AG04450 (cell line): ENCODE measurements around the gene VSIG2. TPM values are rescaled to one million over a fixed set of nuclear protein-coding genes. Genes with fewer than 3 reads are reported as not detected.

Experiments used
- CTCF ChIA-PET: fragments of 300-600, 350-600 bp; formaldehyde crosslinking; extraction: SDS; loops from one replicate; lab custom pipeline; 2022; ENCODE audit warnings: antibody characterized with exemption, inconsistent platforms; lab: Charles Lee
- POLR2A ChIA-PET: fragments of 350-600 bp; formaldehyde crosslinking; extraction: SDS; loops from one replicate; lab custom pipeline; 2021; ENCODE audit warnings: antibody characterized with exemption, inconsistent platforms; lab: Yijun Ruan, JAX
- DNase-seq: peaks from one replicate; pipeline ENCODE4 v3.0.0-alpha.2; 2011; ENCODE audit warnings: low read depth, low spot score
- H3K27ac ChIP-seq: one replicate; pipeline ENCODE4 v1.5.1; 2012; ENCODE audit warnings: low read depth, low read length, control low read depth
- H3K27me3 ChIP-seq: one replicate; pipeline ENCODE4 v1.6.0; 2012; ENCODE audit warnings: low read length; ENCODE audit not compliant: control insufficient read depth, insufficient read depth
- H3K4me3 ChIP-seq: 2 replicates; pipeline ENCODE4 v1.5.1; 2011; ENCODE audit warnings: mild to moderate bottlenecking, low read depth, low read length, control low read depth
- H3K9me3 ChIP-seq: 2 replicates; pipeline ENCODE4 v1.5.1; 2012; ENCODE audit warnings: low read length; ENCODE audit not compliant: control insufficient read depth, insufficient read depth
- polyA plus RNA-seq: library from polyadenylated mRNA; depleted of rRNA; stranded (reverse); fragments of >200 nt; gene quantifications from 2 replicates; pipeline ENCODE4 v1.2.3, GENCODE V29; 2011
- TF ChIP-seq, protein P1 (sequence below): IDR thresholded peaks from 2 replicates; pipeline ENCODE4 v1.5.1; 2011; ENCODE audit warnings: low read depth, low read length, control low read depth, inconsistent platforms

Gene VSIG2
- polyA plus RNA-seq, 1 experiment = not detected

DNA sequence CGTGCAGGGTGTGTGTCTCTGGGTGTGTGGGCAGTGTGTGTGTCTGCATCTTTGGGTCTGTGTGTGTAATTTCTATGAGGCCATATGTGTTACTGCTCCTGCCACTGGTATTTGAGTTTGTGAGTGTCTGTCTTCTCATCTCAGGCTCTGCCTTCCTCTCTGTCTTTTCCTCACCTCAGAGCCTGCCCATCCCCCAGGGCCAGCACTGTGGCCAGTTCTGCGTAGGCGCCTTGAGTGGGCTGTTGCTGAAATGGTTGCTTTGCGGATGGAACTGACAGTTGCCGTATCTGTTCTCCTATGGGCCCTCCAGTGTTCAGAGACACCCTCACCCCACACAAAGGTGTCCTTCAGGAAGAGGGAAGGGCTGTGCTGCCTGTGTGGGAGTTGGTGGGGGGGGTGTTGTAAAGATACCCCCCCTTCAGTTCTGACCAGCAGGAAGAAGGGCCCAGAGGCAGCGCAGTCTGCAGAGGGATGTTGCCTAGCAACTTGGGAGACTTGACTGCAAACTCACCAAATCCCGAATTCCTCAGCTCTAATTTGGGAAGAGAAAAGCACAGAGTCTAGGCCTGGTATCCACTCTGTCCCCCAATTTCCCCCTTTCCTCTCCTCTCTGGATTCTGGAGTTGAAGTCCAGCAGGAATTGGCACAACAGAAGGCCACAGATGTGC is 14.3 kb downstream of the VSIG2 start:
- ChIA-PET POLR2A (no interaction called here), CTCF (interaction anchor here (0.9 to 3.1 kb wide), 2 partner anchors 26 to 94 kb away, joined by 16 to 19 read pairs; no protein-coding TSS in a partner anchor)
- peaks cover 15% of the 10 kb centered on the region for H3K27me3 ChIP-seq
- H3K4me3 ChIP-seq = no peak overlapping the region
- no peak for DNase-seq
- TF ChIP-seq, protein P1, sequence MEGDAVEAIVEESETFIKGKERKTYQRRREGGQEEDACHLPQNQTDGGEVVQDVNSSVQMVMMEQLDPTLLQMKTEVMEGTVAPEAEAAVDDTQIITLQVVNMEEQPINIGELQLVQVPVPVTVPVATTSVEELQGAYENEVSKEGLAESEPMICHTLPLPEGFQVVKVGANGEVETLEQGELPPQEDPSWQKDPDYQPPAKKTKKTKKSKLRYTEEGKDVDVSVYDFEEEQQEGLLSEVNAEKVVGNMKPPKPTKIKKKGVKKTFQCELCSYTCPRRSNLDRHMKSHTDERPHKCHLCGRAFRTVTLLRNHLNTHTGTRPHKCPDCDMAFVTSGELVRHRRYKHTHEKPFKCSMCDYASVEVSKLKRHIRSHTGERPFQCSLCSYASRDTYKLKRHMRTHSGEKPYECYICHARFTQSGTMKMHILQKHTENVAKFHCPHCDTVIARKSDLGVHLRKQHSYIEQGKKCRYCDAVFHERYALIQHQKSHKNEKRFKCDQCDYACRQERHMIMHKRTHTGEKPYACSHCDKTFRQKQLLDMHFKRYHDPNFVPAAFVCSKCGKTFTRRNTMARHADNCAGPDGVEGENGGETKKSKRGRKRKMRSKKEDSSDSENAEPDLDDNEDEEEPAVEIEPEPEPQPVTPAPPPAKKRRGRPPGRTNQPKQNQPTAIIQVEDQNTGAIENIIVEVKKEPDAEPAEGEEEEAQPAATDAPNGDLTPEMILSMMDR = no peak
- H3K27ac ChIP-seq = no peak overlapping the region
- no peaks in the 10 kb centered on the region; the same call in 1 of the 2 replicates for H3K9me3 ChIP-seq

DNA sequence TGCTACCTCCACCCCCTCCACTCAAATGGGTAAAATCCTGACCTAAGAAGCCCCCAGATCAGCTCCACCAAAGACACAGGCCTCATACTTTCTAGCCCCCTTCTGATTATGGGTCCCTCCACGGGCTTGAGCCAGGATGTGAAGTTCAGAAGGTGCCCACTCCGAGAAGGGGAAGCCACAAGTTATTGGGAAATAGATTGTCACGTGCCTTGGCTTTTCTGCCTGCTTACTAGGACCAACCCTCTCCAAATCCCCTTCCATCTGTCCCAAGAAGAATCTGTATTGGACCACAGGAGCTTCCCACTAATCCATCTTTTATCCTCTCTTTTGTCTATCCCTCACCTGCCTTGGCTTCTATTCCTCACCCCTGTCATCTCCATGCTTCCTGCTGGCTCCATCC is 15.3 kb downstream of the VSIG2 start:
- CTCF ChIA-PET = interaction anchor here (1.1 kb wide), 1 partner anchor 26 kb away, joined by 3 read pairs; no protein-coding TSS in a partner anchor
- DNase-seq = no peak
- H3K4me3 ChIP-seq = no peak overlapping the region
- no peak overlapping the region for H3K27ac ChIP-seq
- TF ChIP-seq, protein P1 = no peak
- H3K9me3 ChIP-seq = no peaks in the 10 kb centered on the region; the same call in 1 of the 2 replicates
- POLR2A ChIA-PET = no interaction called here
- peaks cover 15% of the 10 kb centered on the region for H3K27me3 ChIP-seq

DNA sequence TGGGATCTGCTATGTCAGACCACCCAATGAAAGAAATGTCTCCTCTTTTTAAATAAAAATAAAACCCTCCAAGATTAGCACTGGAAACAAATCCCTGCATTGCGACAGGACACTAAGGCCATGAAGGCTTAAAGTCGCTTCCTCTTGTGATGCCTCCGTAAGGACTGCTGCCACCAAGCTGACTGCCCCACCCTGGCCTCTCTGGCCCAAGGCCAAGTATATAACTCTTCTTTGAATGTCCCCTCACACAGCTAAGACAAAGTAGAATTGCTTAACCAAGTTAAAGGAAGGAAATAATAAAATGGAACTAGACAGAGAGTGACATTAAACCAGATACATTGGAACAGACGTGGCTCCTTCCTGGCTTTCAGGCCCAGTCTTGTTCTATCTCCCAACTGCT is 19.8 kb downstream of the VSIG2 start:
- TF ChIP-seq, protein P1 = no peak
- ChIA-PET CTCF (no interaction called here), POLR2A (no interaction called here)
- no peaks in the 10 kb centered on the region for H3K9me3 ChIP-seq
- H3K27me3 ChIP-seq = peaks cover 7% of the 10 kb centered on the region
- no peak overlapping the region for H3K4me3 ChIP-seq
- DNase-seq = no peak
- H3K27ac ChIP-seq = no peak overlapping the region

DNA sequence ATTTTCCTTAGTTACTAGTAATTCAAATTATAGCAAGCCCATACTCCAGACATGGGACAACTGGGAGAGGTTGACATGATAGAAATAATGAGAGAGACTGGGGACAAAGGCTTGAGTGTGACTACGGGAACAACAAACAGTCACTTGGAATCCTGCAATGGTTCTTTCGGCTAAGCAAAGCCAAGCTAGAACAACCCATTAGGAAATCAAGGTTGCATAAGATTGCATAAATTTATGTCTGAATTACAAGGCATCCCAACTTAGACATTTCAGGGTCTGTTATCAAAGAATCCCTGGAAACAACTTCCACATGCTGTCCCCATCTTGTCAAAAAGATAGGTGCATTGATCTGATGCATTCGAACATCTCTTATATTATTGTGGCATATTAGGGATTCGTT is 22.5 kb downstream of the VSIG2 start:
- ChIA-PET CTCF (interaction anchor here (0.6 kb wide), 1 partner anchor 41 kb away, joined by 3 read pairs; no protein-coding TSS in a partner anchor), POLR2A (no interaction called here)
- Histone ChIP-seq H3K27ac (no peak overlapping the region), H3K9me3 (no peaks in the 10 kb centered on the region), H3K4me3 (no peak overlapping the region), H3K27me3 (no peaks in the 10 kb centered on the region)
- no peak for DNase-seq
- TF ChIP-seq, protein P1 = no peak

DNA sequence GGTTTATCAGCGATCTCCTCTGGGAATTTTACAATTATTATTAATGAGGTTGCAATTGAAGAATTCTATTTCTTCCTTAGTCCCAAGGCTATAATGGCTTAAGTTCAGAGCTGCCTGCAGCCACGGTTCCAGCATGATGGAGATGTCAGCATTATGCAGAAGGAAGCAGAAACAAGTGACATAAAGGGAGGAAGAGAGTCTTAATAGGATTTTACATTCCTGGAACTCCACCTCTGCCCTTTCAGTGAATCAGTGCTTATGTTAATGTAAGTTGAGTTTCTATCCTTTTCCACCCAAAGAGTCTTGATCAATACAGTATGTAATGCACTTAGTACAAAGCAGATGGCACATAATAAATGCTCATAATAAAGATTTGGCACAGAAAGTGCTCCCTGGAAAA is 23.9 kb downstream of the VSIG2 start:
- Histone ChIP-seq H3K9me3 (no peaks in the 10 kb centered on the region), H3K27ac (no peak overlapping the region), H3K27me3 (peaks cover 5% of the 10 kb centered on the region), H3K4me3 (no peak overlapping the region)
- TF ChIP-seq, protein P1 = no peak
- ChIA-PET POLR2A (no interaction called here), CTCF (interaction anchor here (1.0 kb wide), 1 partner anchor 148 kb away, joined by 3 read pairs; no protein-coding TSS in a partner anchor)
- no peak for DNase-seq
